Right lobe of liver (tissue), 4 donors: ENCODE measurements around the gene UGT1A10.

Experiments
- POLR2A ChIP-seq: fragments of 450-650 bp; IDR thresholded peaks from one replicate; pipeline ENCODE4 v1.6.1; 2017; ENCODE audit warnings: antibody characterized with exemption, mild to moderate bottlenecking
- TF ChIP-seq, protein P1 (sequence below), 4 donors: fragments of 200-600 bp in 3 of 4; fragments of 450-650 bp in 1 of 4; IDR thresholded peaks; one replicate each; pipeline versions ENCODE4 v1.5.1 to v1.8.0; 2016 to 2022; ENCODE audit warnings: antibody characterized with exemption in 4 of 4, mild to moderate bottlenecking in 2 of 4
- donor health status: DM: no; HTN: no; CAD: no.
- donor health status: DM: no; HTN: no; CAD: no.
- donor health status: DM: no; HTN: yes; CAD: no.

DNA sequence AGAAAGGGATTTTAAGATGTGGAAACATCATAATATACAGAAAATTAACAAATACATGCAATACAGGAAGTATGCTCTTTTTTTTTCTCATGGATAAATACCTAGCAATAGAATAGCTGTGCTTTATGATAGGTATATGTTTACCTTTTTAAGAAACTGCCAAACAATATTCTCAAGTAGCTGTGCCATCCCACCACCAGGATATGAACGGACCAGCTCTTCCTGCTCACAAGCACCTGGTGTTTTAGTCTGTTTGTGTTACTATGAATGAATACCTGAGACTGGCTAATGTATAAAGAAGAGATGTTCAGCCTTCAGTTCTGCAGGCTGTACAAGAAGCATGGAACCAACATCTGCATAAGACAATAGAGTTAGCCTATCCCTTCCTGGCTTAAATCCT, 38.7 kb upstream of the UGT1A10 start:
- TF ChIP-seq, protein P1, sequence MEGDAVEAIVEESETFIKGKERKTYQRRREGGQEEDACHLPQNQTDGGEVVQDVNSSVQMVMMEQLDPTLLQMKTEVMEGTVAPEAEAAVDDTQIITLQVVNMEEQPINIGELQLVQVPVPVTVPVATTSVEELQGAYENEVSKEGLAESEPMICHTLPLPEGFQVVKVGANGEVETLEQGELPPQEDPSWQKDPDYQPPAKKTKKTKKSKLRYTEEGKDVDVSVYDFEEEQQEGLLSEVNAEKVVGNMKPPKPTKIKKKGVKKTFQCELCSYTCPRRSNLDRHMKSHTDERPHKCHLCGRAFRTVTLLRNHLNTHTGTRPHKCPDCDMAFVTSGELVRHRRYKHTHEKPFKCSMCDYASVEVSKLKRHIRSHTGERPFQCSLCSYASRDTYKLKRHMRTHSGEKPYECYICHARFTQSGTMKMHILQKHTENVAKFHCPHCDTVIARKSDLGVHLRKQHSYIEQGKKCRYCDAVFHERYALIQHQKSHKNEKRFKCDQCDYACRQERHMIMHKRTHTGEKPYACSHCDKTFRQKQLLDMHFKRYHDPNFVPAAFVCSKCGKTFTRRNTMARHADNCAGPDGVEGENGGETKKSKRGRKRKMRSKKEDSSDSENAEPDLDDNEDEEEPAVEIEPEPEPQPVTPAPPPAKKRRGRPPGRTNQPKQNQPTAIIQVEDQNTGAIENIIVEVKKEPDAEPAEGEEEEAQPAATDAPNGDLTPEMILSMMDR (IDR thresholded peaks at IDR 0.05) = no peak
- TF ChIP-seq POLR2A = no peak
